Thyroid gland (tissue), 4 donors: ENCODE results near the gene PDE8B.

Experiments
- CTCF ChIP-seq, 6 experiments: fragments of 200-600 bp in 3 of 6; fragments of 450-650 bp in 3 of 6; sonication (generic) in 3 of 6; IDR thresholded peaks; one replicate each; pipeline ENCODE4 v1.5.1; 2016 to 2019; ENCODE audit warnings: antibody characterized with exemption in 6 of 6, mild to moderate bottlenecking in 2 of 6, inconsistent platforms in 1 of 6, moderate library complexity in 1 of 6
- POLR2A ChIP-seq, 2 donors: fragments of 450-650 bp; IDR thresholded peaks; one replicate each; pipeline ENCODE4 v1.6.1; 2017; ENCODE audit warnings: antibody characterized with exemption in 2 of 2, mild to moderate bottlenecking in 2 of 2, moderate library complexity in 1 of 2

GRCh38 chr5:77267496-77267895, 57.0 kb downstream of the PDE8B start:
- TF ChIP-seq CTCF (IDR thresholded peaks at IDR 0.05) (no peak), POLR2A (IDR thresholded peaks at IDR 0.05) (no peak)
